GM21515 (cell line): ENCODE data around the gene FAF1.
"Not testable (repeated sequence)": the region's sequence is repeated elsewhere in the genome, so short reads cannot be mapped to it uniquely, and the experiment has no call there.

ENCODE experiments used
- ATAC-seq: cut with Tn5 transposase; IDR thresholded peaks from one replicate; pipeline ENCODE4 v1.9.1; 2021; ENCODE audit not compliant: unreplicated experiment

FAF1 gene

GRCh38 chr1:50599546-50599945 lies 360.5 kb downstream of the FAF1 start:
- ATAC-seq = no peak

GRCh38 chr1:50595874-50596273 lies 364.2 kb downstream of the FAF1 start:
- ATAC-seq = no peak

- ATAC-seq = no peak
Measured at GRCh38 chr1:50593515-50593914, 366.6 kb downstream of the FAF1 start.

GRCh38 chr1:50591598-50591997 lies 368.5 kb downstream of the FAF1 start:
- ATAC-seq = no peak

- ATAC-seq = no peak
Measured at GRCh38 chr1:50582346-50582745, 377.7 kb downstream of the FAF1 start.

- no peak for ATAC-seq
Measured at GRCh38 chr1:50570066-50570468, 390.0 kb downstream of the FAF1 start.

GRCh38 chr1:50568782-50569181 lies 391.3 kb downstream of the FAF1 start:
- no peak for ATAC-seq

GRCh38 chr1:50566405-50566804 lies 393.7 kb downstream of the FAF1 start:
- no peak for ATAC-seq

GRCh38 chr1:50564417-50564816 lies 395.6 kb downstream of the FAF1 start:
- ATAC-seq = no peak

- no peak for ATAC-seq
Measured at GRCh38 chr1:50562106-50562505, 398.0 kb downstream of the FAF1 start.

GRCh38 chr1:50559421-50559820 lies 400.6 kb downstream of the FAF1 start:
- ATAC-seq = no peak

- ATAC-seq = no peak
Measured at GRCh38 chr1:50553921-50554320, 406.1 kb downstream of the FAF1 start.

GRCh38 chr1:50548243-50548642 lies 411.8 kb downstream of the FAF1 start:
- ATAC-seq = no peak

GRCh38 chr1:50542362-50542761 lies 417.7 kb downstream of the FAF1 start:
- no peak for ATAC-seq

- no peak for ATAC-seq
Measured at GRCh38 chr1:50538476-50538875, 421.6 kb downstream of the FAF1 start.

- no peak for ATAC-seq
Measured at GRCh38 chr1:50531601-50532000, 428.5 kb downstream of the FAF1 start.

GRCh38 chr1:50531027-50531426 lies 429.0 kb downstream of the FAF1 start:
- no peak for ATAC-seq

- no peak for ATAC-seq
Measured at GRCh38 chr1:50529510-50529909, 430.6 kb downstream of the FAF1 start.

- ATAC-seq = not testable (repeated sequence)
Measured at GRCh38 chr1:50527987-50528320, 432.1 kb downstream of the FAF1 start.

GRCh38 chr1:50527249-50527986 lies 432.6 kb downstream of the FAF1 start:
- ATAC-seq = no peak

GRCh38 chr1:50526431-50526830 lies 433.6 kb downstream of the FAF1 start:
- ATAC-seq = no peak

GRCh38 chr1:50523548-50523947 lies 436.5 kb downstream of the FAF1 start:
- no peak for ATAC-seq

GRCh38 chr1:50522691-50523342 lies 437.2 kb downstream of the FAF1 start:
- ATAC-seq = no peak
